AG09309 (cell line): ENCODE results near the gene CRY1.
"Not testable (repeated sequence)": the region's sequence is repeated elsewhere in the genome, so short reads cannot be mapped to it uniquely, and the experiment has no call there.

Experiments
- DNase-seq: peaks from one replicate; pipeline ENCODE4 v3.0.0-alpha.2; 2010; ENCODE audit warnings: low read depth
- H3K4me3 ChIP-seq: 2 replicates; pipeline ENCODE4 v1.5.1; 2011; ENCODE audit warnings: mild to moderate bottlenecking, low read depth, low read length, moderate library complexity; ENCODE audit not compliant: control insufficient read depth
- TF ChIP-seq, protein P1 (sequence below): IDR thresholded peaks from 2 replicates; pipeline ENCODE4 v1.5.1; 2011; ENCODE audit warnings: mild to moderate bottlenecking, low read depth, low read length, inconsistent platforms; ENCODE audit not compliant: insufficient read depth, control insufficient read depth; ENCODE audit errors: missing control alignments

The CRY1 gene

DNA sequence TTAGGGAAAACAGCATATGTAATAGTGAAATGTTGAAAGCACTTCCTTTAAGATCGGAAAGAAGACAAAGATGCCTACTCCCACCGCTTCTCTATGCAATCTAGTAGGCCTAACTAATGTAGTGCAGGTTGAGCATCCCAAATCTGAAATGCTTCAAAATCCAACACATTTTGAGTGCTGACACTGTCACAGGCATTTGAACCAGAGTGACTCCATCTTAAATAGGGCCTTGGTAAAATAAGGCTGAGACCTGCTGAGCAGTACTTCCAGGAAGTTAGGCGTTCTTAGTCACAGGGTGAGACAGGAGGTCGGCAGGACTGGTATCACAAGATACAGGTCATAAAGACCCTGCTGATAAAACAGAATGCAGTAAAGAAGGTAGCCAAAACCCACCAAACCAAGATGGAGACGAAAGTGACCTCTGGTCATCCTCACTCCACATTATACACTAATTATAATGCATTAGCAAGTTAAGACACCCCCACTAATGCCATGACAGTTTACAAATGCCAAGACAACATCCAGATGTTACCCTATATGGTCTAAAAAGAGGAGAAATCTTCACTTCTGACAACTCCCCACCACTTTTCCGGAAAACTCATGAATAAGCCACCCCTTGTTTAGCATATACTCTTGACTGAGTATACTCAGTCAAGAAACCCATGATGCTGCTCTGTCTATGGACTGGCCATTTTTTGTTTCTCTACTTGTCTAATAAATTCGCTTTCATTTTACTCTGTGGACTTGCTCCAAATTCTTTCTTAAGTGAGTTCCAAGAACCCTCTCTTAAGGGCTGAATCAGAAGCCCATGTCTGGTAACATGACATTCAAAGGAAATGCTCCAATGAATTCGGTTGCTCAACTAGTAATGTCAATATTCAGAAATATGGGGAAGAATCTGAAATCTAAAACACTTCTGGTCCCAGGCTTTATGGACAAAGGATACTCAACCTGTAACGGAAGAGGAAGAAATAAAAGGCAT is 59.3 kb downstream of the CRY1 start:
- no peak overlapping the region for H3K4me3 ChIP-seq
- TF ChIP-seq, protein P1, sequence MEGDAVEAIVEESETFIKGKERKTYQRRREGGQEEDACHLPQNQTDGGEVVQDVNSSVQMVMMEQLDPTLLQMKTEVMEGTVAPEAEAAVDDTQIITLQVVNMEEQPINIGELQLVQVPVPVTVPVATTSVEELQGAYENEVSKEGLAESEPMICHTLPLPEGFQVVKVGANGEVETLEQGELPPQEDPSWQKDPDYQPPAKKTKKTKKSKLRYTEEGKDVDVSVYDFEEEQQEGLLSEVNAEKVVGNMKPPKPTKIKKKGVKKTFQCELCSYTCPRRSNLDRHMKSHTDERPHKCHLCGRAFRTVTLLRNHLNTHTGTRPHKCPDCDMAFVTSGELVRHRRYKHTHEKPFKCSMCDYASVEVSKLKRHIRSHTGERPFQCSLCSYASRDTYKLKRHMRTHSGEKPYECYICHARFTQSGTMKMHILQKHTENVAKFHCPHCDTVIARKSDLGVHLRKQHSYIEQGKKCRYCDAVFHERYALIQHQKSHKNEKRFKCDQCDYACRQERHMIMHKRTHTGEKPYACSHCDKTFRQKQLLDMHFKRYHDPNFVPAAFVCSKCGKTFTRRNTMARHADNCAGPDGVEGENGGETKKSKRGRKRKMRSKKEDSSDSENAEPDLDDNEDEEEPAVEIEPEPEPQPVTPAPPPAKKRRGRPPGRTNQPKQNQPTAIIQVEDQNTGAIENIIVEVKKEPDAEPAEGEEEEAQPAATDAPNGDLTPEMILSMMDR: no peak
- DNase-seq: no peak

- TF ChIP-seq, protein P1: no peak
- no peak for DNase-seq
Measured at GRCh38 chr12:107032266-107032665, 61.1 kb downstream of the CRY1 start.

DNA sequence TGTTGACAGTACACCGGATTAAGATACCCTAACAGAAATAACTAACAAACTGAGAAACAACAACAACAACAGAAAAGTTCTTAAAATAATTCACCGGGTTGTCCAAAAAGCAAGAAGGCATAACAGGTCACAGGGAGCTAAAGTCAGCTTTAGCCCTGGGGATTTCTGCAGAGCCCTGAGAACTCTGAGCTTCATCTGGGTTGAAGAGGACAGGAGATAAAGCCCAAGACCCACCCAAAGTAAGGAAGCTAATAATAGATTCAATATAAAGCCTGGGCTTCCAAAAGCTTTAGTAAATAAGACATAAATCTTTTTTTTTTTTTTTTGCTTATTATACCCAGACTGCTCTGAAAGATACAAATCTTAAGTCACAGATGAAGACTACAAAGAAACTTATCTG is 62.3 kb downstream of the CRY1 start:
- TF ChIP-seq, protein P1: no peak
- no peak for DNase-seq
- H3K4me3 ChIP-seq: no peak overlapping the region

More at GRCh38 chr12:107032266-107032665, 61.1 kb downstream of the CRY1 start:
- no peak overlapping the region for H3K4me3 ChIP-seq

DNA sequence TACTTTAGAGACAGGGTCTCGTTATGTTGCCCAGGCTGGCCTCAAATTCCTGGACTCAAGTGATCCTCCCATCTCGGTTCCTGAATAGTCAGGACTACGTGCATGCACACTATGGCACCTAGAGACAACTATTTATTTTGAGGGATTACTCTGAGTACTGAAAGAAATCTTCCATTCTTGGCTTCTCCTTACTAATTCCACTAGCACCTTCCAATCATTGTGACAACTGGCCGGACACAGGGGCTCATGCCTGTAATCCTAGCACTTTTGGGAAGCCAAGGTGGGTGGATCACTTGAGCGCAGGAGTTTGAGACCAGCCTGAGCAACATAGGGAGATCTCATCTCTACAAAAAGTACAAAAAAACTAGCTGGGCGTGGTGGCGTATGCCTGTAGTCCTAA is 64.3 kb downstream of the CRY1 start:
- TF ChIP-seq, protein P1: no peak
- DNase-seq: no peak
- H3K4me3 ChIP-seq: no peak overlapping the region

- H3K4me3 ChIP-seq: no peak overlapping the region
- TF ChIP-seq, protein P1: no peak
- peak; percentile 84 for DNase-seq
Measured at GRCh38 chr12:107027636-107028053, 65.7 kb downstream of the CRY1 start.

DNA sequence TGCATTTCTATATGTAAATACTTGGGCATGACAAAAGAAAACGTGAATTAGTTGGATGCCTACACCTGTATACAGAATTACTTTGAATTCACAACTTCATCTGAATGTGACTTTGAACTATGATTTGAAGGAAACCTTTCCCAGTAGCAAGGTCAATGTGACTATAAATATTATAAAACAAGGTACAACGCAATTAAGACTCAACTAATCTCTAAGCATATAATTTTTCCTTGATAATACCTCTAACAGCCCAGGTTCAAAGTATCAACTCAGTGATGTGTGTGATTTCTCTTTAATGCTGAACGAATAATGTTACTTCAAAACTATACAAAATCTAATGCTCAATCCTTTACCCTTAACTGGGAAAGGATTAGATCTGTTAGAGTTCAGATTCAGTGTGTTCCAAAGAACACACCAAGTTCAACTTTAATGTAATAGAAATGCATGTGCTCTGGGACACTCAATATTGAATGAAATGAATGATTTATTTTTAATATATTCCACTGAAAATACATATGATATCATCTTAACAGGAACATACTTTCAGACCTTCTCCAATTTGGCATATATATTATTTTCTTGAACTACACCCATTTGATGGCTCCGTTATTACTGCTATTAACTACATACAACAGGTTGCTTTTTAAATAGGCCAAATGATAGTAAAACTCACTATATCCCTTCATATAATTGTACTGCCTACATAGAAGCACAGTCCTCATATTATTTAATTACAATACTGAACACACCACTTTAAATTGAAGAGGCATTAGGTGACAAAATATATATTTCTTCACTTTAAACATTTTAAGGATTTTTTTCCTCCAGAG is 66.3 kb downstream of the CRY1 start:
- no peak for DNase-seq
- no peak overlapping the region for H3K4me3 ChIP-seq
- TF ChIP-seq, protein P1: no peak

- H3K4me3 ChIP-seq, DNase-seq: not testable (repeated sequence)
Measured at GRCh38 chr12:107026356-107026755, 67.0 kb downstream of the CRY1 start.
